ENCODE data around the gene HSPA8. TPM values are rescaled to one million over a fixed set of nuclear protein-coding genes. Genes with fewer than 3 reads are reported as not detected.

Gene HSPA8
- polyA plus RNA-seq, 1 of the 3 experiments (the other 2 are of a cell fraction): 2,088 TPM

DNA sequence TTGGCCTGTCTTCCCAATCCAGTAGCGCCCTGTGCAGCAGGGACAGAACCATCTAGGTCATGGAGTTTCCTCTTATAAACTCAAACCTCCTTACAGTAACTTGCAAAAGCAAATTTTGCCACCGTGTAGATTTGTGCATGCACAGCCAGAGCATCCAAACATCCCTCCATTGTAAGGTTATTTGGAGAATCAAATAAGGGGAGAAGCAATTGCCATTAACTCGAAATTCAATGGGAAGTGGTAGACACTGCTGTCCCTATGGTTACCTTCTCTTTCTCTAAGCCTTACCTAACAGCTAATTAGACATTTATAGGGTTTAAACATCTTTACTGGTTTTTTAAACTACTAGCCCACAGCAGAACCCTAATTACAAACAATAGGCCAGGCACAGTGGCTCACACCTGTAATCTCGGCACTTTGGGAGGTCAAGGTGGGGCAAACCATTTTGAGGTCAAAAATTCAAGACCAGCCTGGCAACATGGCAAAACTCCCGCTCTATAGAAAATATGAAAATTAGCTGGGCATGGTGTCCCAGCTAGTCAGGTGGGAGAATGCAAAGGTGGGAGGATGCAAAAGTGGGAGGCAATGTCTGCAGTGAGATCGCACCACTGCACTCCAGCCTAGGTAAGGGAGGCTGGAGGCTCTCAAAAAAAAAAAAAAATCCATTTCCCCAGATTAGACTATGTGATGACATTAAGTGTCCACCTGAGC is 6.6 kb downstream of the HSPA8 start:
- TF ChIP-seq RFX5 (IDR thresholded peaks at IDR 0.05; ENCODE audit: low read length) (no peak), IRF3 (IDR thresholded peaks at IDR 0.05; ENCODE audit: low read depth, low read length) (no peak)
- H3K27me3 ChIP-seq (ENCODE audit: insufficient read depth): no peaks in the 10 kb centered on the region
- no peak overlapping the region for H3K9ac ChIP-seq
- peaks cover 9 to 30% of the 10 kb centered on the region in 2 experiments; a peak in 3 of 4 replicates for H3K4me1 ChIP-seq (ENCODE audit: control insufficient read depth in 1 of 2, insufficient read depth in 2 of 2, low read depth in 1 of 2, low read length in 1 of 2)
- peaks cover 83% of the 10 kb centered on the region for H3F3A ChIP-seq (replicated peaks; ENCODE audit: insufficient read depth)
- DNase-seq: no peak
- H3K79me2 ChIP-seq (ENCODE audit: insufficient read depth): peaks cover 38% of the 10 kb centered on the region
- no peak overlapping the region for H2AFZ ChIP-seq (ENCODE audit: low read depth)
- 70% methylated on average over 6 of the region's 6 CpGs for WGBS (ENCODE audit: low lambda C conversion rate)
- H3K4me3 ChIP-seq (ENCODE audit: low read depth in 2 of 2, low read length in 1 of 2): no peak overlapping the region
- H3K9me2 ChIP-seq: no peaks in the 10 kb centered on the region
- peak overlapping the region in 1 of 2 experiments; percentile 99; a peak in 2 of 4 replicates for H3K27ac ChIP-seq (ENCODE audit: low read depth in 2 of 2, low read length in 1 of 2)
- ChIA-PET CTCF (interaction anchor here (0.7 to 5.9 kb wide), 24 partner anchors 9 to 210 kb away, joined by 3 to 74 read pairs (median 6); no protein-coding TSS in a partner anchor), POLR2A (interaction anchor here (0.7 kb wide), 1 partner anchor 9 kb away, joined by 4 read pairs; no protein-coding TSS in a partner anchor)
- H3K36me3 ChIP-seq (replicated peaks in 1 of 2; ENCODE audit: control insufficient read depth in 1 of 2, insufficient read depth in 2 of 2, low read length in 1 of 2): peaks cover 61 to 65% of the 10 kb centered on the region in 2 experiments
- H3K9me3 ChIP-seq: no peaks in the 10 kb centered on the region
- H4K20me1 ChIP-seq (ENCODE audit: insufficient read depth): peaks cover 69% of the 10 kb centered on the region
- H3K4me2 ChIP-seq: no peak overlapping the region

DNA sequence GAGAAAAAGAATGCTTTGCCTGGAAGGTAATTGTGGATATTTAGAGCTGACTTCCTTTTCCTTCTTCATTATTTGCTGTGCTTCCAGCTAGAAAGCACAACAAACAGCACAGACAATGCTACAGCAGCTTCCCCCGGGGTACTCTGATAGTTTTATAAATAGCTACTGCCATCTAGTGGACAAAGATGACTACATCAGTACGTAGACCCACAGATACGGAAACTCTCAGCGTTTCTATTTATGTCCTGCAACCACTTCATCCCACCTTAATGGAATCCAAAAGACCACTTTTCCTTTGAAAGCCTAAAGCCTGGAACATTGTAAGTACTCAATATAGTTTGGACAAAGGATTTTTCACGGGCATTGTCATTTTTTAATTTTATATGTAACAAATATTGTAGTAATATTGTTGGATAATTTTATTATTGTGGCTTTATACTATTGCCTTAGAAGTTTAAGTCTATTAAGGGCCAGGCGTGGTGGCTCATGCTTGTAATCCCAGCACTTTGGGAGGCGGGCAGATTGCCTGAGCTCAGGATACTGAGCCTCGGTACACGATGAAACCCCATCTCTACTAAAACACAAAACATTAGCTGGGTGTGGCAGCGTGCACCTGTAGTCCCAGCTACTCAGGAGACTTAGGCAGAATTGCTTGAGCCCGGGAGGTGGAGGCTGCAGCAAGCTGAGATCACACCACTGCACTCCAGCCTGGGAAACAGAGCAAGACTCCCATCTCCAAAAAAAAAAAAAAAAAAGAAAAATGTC is 7.5 kb downstream of the HSPA8 start:
- no peak overlapping the region for H3K4me2 ChIP-seq
- DNase-seq: peak; percentile 75
- no peaks in the 10 kb centered on the region for H3K9me2 ChIP-seq
- H3K36me3 ChIP-seq (replicated peaks in 1 of 2; ENCODE audit: control insufficient read depth in 1 of 2, insufficient read depth in 2 of 2, low read length in 1 of 2): peaks cover 52 to 56% of the 10 kb centered on the region in 2 experiments
- peak overlapping the region in 1 of 2 experiments; percentile 99; a peak in 2 of 4 replicates for H3K27ac ChIP-seq (ENCODE audit: low read depth in 2 of 2, low read length in 1 of 2)
- H4K20me1 ChIP-seq (ENCODE audit: insufficient read depth): peaks cover 60% of the 10 kb centered on the region
- peaks cover 29% of the 10 kb centered on the region for H3K79me2 ChIP-seq (ENCODE audit: insufficient read depth)
- peaks cover 74% of the 10 kb centered on the region for H3F3A ChIP-seq (replicated peaks; ENCODE audit: insufficient read depth)
- POLR2A ChIA-PET: interaction anchor here (0.5 to 1.5 kb wide), 5 partner anchors 8 to 191 kb away, joined by 3 to 11 read pairs (median 4); partner anchors contain the start of gene HSPA8
- H2AFZ ChIP-seq (ENCODE audit: low read depth): no peak overlapping the region
- 37% methylated on average over 11 of the region's 11 CpGs for WGBS (ENCODE audit: low lambda C conversion rate)
- no peak overlapping the region for H3K9ac ChIP-seq
- CTCF ChIA-PET: interaction anchor here (0.5 to 5.9 kb wide), 44 partner anchors 7 to 1028 kb away, joined by 3 to 74 read pairs (median 4); partner anchors contain the start of gene HSPA8
- H3K4me3 ChIP-seq (ENCODE audit: low read depth in 2 of 2, low read length in 1 of 2): no peak overlapping the region; a peak in 1 of 4 replicates
- H3K27me3 ChIP-seq (ENCODE audit: insufficient read depth): no peaks in the 10 kb centered on the region
- H3K9me3 ChIP-seq: no peaks in the 10 kb centered on the region
- H3K4me1 ChIP-seq (ENCODE audit: control insufficient read depth in 1 of 2, insufficient read depth in 2 of 2, low read depth in 1 of 2, low read length in 1 of 2): peaks cover 9 to 24% of the 10 kb centered on the region in 2 experiments; a peak in 3 of 4 replicates
- TF ChIP-seq ELF1 (IDR thresholded peaks at IDR 0.05): no peak
- TF ChIP-seq MAX (IDR thresholded peaks at IDR 0.05; ENCODE audit: low read depth): no peak
- TF ChIP-seq, protein P1, sequence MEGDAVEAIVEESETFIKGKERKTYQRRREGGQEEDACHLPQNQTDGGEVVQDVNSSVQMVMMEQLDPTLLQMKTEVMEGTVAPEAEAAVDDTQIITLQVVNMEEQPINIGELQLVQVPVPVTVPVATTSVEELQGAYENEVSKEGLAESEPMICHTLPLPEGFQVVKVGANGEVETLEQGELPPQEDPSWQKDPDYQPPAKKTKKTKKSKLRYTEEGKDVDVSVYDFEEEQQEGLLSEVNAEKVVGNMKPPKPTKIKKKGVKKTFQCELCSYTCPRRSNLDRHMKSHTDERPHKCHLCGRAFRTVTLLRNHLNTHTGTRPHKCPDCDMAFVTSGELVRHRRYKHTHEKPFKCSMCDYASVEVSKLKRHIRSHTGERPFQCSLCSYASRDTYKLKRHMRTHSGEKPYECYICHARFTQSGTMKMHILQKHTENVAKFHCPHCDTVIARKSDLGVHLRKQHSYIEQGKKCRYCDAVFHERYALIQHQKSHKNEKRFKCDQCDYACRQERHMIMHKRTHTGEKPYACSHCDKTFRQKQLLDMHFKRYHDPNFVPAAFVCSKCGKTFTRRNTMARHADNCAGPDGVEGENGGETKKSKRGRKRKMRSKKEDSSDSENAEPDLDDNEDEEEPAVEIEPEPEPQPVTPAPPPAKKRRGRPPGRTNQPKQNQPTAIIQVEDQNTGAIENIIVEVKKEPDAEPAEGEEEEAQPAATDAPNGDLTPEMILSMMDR (IDR thresholded peaks at IDR 0.05): peak; percentile 80
- TF ChIP-seq GATA2 (CRISPR knock-in tag; IDR thresholded peaks at IDR 0.05): no peak
- TF ChIP-seq RCOR1 (IDR thresholded peaks at IDR 0.05; ENCODE audit: low read length): no peak
- no peak for TF ChIP-seq IRF3 (IDR thresholded peaks at IDR 0.05; ENCODE audit: low read depth, low read length)
- no peak for TF ChIP-seq FOXM1 (IDR thresholded peaks at IDR 0.05; ENCODE audit: low read depth)
- TF ChIP-seq USF2 (IDR thresholded peaks at IDR 0.05; ENCODE audit: borderline replicate concordance, low read depth, low read length): no peak
- no peak for TF ChIP-seq FOXJ3 (CRISPR knock-in tag; IDR thresholded peaks at IDR 0.05)
- TF ChIP-seq MEF2A (IDR thresholded peaks at IDR 0.05; ENCODE audit: borderline replicate concordance, low read depth): no peak
- no peak for TF ChIP-seq YY1 (IDR thresholded peaks at IDR 0.05; ENCODE audit: low read depth)
- TF ChIP-seq, protein P2, sequence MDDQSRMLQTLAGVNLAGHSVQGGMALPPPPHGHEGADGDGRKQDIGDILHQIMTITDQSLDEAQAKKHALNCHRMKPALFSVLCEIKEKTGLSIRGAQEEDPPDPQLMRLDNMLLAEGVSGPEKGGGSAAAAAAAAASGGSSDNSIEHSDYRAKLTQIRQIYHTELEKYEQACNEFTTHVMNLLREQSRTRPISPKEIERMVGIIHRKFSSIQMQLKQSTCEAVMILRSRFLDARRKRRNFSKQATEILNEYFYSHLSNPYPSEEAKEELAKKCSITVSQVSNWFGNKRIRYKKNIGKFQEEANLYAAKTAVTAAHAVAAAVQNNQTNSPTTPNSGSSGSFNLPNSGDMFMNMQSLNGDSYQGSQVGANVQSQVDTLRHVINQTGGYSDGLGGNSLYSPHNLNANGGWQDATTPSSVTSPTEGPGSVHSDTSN (IDR thresholded peaks at IDR 0.05): no peak
- no peak for TF ChIP-seq CHD2 (IDR thresholded peaks at IDR 0.05; ENCODE audit: low read length, partially characterized antibody)
- TF ChIP-seq TAF1 (IDR thresholded peaks at IDR 0.05; ENCODE audit: borderline replicate concordance, low read depth, low read length): 0 out of 2 replicates have a peak, but pooled peaks have one; percentile 8
- TF ChIP-seq SIN3A (IDR thresholded peaks at IDR 0.05; ENCODE audit: borderline replicate concordance, low read depth, low read length): no peak; the same call in 1 of the 2 replicates
